GM12891 (cell line): ENCODE results near the gene LNPEP.
A peak's percentile ranks its signal among the peaks of the same experiment; 100 is the strongest.
"Not testable (repeated sequence)": the region's sequence is repeated elsewhere in the genome, so short reads cannot be mapped to it uniquely, and the experiment has no call there.

Source experiments
- DNase-seq: peaks from one replicate; pipeline ENCODE4 v3.0.0; 2011; ENCODE audit warnings: low spot score; ENCODE audit not compliant: insufficient read length
- FAIRE-seq: peaks from 2 replicates; lab custom pipeline; 2011; peaks lifted over from hg19 to GRCh38; lab: Jason Lieb, UNC
- PAX5 ChIP-seq: IDR thresholded peaks from 2 replicates; pipeline ENCODE4 v1.6.1; 2011; ENCODE audit warnings: low read length, moderate library complexity, mild to moderate bottlenecking; ENCODE audit not compliant: insufficient read depth, severe bottlenecking
- POLR2A ChIP-seq: IDR thresholded peaks from 2 replicates; pipeline ENCODE4 v1.6.1; 2011; ENCODE audit warnings: low read depth, low read length, control low read depth
- POLR2AphosphoS5 ChIP-seq: IDR thresholded peaks from 2 replicates; pipeline ENCODE4 v1.6.1; 2011; ENCODE audit warnings: low read depth, low read length, control low read depth
- POU2F2 ChIP-seq: IDR thresholded peaks from 2 replicates; pipeline ENCODE4 v1.6.1; 2011; ENCODE audit warnings: low read depth, mild to moderate bottlenecking, control low read depth, low read length, moderate library complexity
- SPI1 ChIP-seq: IDR thresholded peaks from 2 replicates; pipeline ENCODE4 v1.6.1; 2011; ENCODE audit warnings: low read depth, low read length, control low read depth
- TAF1 ChIP-seq: IDR thresholded peaks from 2 replicates; pipeline ENCODE4 v1.6.1; 2011; ENCODE audit warnings: low read depth, low read length, control low read depth

Gene LNPEP

GRCh38 chr5:96928931-96929708, 6.8 kb upstream of the LNPEP start:
- DNase-seq (no peak), FAIRE-seq (peak; percentile 71)
- TF ChIP-seq POU2F2: no peak

- DNase-seq: no peak
- no peak for TF ChIP-seq PAX5
- no peak for TF ChIP-seq POU2F2
- no peak for TF ChIP-seq TAF1
- TF ChIP-seq POLR2AphosphoS5: no peak
- no peak for TF ChIP-seq POLR2A
- no peak for TF ChIP-seq SPI1
- no peak for FAIRE-seq
Observed at GRCh38 chr5:96930058-96930457, 5.8 kb upstream of the LNPEP start.

GRCh38 chr5:96930589-96930988, 5.3 kb upstream of the LNPEP start:
- TF ChIP-seq PAX5 (no peak), TAF1 (no peak), SPI1 (no peak), POLR2AphosphoS5 (no peak), POLR2A (no peak), POU2F2 (no peak)
- no peak for DNase-seq
- no peak for FAIRE-seq

GRCh38 chr5:96931037-96931436, 4.8 kb upstream of the LNPEP start:
- not testable (repeated sequence) for DNase-seq, FAIRE-seq

GRCh38 chr5:96931605-96932004, 4.3 kb upstream of the LNPEP start:
- no peak for DNase-seq
- no peak for FAIRE-seq
- TF ChIP-seq SPI1 (peak; percentile 64), TAF1 (peak; percentile 52; the same call in 1 of the 2 replicates), POLR2A (peak; percentile 87), PAX5 (no peak), POLR2AphosphoS5 (peak; percentile 80)

GRCh38 chr5:96932026-96932425, 3.9 kb upstream of the LNPEP start:
- no peak for DNase-seq
- TF ChIP-seq PAX5 (no peak), POU2F2 (no peak), POLR2AphosphoS5 (no peak; the same call in 1 of the 2 replicates), SPI1 (no peak), TAF1 (no peak), POLR2A (no peak)
- no peak for FAIRE-seq

- TF ChIP-seq TAF1 (no peak), POLR2A (peak; percentile 66; the same call in 1 of the 2 replicates), POLR2AphosphoS5 (no peak; the same call in 1 of the 2 replicates), SPI1 (no peak), POU2F2 (no peak)
- peak; percentile 31 for FAIRE-seq
- no peak for DNase-seq
Observed at GRCh38 chr5:96933764-96934707, 1.8 kb upstream of the LNPEP start.

- DNase-seq (peak; percentile 57), FAIRE-seq (peak; percentile 98)
- TF ChIP-seq POU2F2 (peak; percentile 52; the same call in 1 of the 2 replicates), TAF1 (peak; percentile 44; the same call in 1 of the 2 replicates), PAX5 (peak; percentile 83), POLR2AphosphoS5 (peak; percentile 67), SPI1 (no peak), POLR2A (peak; percentile 48; the same call in 1 of the 2 replicates)
Observed at GRCh38 chr5:96934708-96935558, 947 bp upstream of the LNPEP start.
